Epidermal melanocyte (primary cell): ENCODE results near the gene FASN.

Source experiments
- DNase-seq: peaks from one replicate; pipeline ENCODE4 v3.0.0; 2011; ENCODE audit warnings: low spot score; ENCODE audit not compliant: insufficient read length

Gene FASN

DNA sequence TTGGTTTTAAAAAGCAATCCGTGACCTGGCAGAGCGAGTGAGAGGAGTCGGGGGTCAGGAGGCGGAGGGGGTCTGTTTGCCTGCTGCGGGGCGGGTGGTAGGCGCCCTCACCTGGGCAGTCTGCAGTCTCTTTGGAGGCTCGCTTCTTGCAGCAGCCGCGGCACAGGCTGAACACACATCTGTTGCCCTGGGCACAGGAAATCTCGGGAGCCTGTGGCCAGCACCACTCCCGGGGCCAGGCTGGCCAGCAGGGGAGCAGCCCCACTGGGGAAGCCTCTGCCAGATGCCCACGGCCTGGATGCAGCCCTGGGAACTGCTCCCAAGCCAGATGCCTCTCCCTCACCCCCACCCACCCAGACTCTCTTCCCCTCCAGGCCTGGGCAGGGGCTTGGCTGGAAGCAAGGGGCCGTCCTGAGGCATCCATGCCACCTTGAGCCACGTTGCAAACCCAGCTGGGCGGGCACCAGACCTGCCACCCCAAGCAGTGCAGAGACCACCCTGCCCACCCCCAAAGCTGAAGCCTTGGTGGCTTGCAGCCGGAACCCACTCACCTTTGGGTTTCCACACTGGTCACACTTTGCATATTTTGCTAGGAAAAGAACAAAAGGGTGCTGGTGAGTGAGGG is 39.7 kb downstream of the FASN start:
- DNase-seq, result no peak

DNA sequence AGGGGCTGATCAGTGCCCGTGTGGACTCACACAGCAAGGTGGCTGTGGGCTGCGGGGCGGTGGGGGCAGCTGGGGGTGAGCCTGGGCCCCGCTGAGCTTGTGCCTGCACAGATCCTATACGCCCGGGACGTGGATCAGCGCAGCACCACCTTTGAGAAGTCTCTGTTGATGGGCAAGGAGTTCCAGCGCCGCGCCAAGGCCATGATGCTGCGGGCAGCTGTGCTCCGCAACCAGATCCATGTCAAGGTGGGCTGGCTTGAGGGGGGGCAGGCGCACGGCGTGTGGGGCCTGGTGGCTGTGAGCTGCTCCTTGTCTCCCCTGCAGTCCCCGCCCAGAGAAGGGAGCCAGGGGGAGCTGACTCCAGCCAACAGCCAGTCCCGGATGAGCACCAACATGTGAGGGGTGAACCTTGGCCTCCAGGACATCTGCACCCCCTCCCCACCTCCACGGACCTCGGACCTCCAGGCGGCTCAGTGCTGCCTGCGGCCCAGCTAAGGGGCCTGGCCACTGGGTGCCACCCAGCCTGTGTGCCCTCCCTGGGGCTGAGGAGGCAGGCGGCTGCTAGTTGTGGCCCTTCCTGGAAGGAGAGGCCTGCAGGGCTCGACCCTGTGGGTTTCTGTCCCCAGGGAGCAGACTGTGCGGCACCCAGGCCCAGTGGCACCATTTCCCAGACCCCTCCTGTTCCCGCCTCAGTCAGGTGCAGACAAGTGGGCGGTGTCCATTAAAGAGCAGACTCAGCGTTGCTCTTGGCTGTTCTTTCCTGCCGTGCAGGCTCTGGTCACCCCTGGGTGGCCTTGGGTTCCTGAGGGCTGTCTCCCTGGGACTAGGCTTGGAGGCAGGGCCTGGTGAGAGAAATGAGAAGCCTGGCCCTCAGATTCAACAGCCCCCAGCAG is 41.1 kb downstream of the FASN start:
- DNase-seq, result no peak

DNA sequence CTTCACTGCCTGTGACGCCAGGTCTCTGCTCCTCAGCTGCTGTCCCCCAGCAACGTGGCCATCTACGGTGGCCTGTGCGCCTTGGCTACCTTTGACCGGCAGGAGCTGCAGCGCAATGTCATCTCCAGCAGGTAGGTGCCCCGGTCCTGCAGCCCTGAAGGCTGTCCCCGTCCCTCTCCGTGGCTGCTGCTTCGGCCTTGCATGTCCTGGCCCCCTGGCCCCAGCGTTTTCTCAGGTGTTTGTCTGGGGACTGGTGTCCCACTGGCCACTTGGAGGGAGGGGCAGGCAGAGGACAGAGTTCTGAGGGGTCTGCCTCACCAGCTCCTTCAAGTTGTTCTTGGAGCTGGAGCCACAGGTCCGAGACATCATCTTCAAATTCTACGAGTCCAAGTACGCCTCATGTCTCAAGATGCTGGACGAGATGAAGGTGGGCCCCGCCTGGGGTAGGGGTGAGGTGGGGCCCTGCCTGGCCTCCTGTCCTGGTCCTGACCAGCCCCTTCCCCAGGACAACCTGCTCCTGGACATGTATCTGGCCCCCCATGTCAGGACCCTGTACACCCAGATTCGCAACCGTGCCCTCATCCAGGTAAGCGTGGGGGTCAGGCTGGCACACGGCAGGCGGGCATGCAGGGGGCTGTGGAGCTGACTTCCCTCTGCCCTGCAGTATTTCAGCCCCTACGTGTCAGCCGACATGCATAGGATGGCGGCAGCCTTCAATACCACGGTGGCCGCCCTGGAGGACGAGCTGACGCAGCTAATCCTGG is 41.9 kb downstream of the FASN start:
- DNase-seq, result no peak

DNA sequence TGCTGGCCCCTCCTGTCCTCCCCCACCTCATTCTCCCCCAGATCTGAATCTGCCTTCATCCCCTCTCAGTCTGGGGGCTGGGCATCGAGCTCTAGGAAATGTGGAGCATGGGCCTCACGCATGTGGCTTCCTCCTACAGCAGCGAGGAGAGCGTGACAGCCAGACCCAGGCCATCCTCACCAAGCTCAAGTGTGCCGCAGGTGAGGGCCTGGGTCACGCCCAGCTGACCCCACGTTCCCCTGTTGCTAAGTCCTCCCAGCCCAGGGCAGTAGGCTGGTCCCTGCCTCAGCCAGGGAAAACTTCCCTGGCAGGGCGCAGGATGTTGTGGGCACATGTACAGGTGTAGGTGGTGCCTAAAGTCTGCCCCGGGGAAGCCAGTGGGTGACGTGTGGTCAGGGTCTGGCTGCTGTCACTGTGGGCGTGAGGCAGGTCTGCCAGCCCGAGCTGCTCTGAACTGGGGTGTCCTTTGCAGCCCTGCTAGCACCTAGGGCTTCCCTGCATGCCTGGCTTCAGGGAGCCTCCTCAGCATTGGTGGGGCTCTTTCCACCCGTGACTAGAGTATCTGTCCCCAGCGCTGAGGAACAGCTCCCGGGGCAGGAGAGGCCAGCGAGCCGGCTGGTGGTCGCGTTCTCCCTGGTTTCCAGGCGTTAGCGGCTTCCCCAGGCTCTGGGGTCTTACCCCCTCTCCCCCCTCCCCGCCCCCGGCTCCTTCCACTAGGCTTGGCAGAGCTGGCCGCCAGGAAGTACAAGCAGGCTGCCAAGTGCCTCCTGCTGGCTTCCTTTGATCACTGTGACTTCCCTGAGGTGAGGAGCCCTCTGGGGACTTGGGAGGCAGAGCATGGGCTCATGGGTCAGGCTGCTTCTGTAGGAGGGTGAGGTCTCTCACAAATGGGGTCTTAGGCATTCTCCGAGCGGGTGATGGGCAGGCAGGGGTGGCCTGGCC is 42.7 kb downstream of the FASN start:
- no peak for DNase-seq

DNA sequence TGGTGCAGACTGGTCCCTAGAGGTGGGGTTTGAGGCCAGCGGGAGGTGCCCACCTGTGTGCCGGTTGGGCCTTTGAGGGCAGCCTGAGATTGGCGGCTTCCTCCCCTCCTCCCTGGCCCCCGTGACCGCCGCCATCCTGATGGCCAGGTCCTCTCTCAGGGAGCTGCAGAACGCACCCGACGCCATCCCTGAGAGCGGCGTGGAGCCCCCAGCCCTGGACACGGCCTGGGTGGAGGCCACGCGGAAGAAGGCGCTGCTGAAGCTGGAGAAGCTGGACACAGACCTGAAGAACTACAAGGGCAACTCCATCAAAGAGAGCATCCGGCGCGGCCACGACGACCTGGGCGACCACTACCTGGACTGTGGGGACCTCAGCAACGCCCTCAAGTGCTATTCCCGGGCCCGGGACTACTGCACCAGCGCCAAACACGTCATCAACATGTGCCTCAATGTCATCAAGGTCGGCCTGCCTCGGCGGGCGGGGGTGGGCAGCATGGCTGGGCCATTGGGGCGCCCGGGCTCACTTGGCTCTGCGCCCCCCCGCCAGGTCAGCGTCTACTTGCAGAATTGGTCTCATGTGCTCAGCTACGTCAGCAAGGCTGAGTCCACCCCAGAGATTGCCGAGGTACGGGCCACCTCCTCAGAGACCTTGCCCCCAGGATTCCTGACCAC is 43.5 kb downstream of the FASN start:
- no peak for DNase-seq

DNA sequence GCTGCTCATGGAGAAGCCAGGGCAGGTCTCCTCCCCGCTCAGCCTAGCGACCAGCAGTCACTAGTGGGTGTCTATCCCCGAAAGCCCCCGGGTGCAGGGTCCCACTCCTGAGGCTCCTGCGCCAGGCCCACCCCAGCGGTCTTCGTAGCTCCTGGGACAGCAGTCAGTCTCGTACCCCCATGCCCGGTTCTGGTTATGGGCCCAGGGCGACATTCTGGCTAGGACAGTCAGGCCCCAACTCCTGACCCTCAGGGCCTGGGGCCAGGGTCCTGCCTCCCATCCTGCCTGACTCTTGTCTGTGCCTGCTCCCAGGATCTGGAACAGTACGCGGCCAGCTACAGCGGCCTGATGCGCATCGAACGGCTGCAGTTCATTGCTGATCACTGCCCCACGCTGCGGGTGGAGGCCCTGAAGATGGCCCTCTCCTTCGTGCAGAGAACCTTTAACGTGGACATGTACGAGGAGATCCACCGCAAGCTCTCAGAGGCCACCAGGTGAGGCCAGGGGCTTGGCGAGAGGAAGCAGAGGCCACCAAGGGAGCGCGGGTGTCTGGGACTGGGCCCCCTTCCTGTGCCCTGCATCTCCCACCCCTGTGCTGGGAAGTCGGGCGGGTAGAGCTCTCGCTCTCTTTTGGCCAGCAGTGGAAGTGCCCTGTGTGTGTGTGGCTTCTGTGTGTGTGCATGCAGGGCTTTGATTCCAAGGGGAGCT is 44.3 kb downstream of the FASN start:
- no peak for DNase-seq

DNA sequence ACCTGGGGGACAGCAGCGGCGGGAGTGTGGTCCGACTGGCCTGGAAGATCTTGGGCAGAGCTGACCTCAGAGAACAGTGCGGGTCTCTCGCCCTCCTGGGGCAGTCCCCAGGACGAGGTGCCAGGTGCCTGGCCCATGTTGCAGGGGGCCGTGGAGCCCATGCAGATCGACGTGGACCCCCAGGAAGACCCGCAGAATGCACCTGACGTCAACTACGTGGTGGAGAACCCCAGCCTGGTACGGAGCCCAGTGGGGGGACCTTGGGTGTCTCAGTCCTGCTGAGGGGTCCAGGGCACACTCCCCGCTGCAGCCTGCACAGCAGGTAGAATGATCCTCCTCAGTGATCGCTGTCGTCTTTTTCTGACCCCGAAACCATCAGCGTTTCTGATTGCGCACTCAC is 44.9 kb downstream of the FASN start:
- no peak for DNase-seq

DNA sequence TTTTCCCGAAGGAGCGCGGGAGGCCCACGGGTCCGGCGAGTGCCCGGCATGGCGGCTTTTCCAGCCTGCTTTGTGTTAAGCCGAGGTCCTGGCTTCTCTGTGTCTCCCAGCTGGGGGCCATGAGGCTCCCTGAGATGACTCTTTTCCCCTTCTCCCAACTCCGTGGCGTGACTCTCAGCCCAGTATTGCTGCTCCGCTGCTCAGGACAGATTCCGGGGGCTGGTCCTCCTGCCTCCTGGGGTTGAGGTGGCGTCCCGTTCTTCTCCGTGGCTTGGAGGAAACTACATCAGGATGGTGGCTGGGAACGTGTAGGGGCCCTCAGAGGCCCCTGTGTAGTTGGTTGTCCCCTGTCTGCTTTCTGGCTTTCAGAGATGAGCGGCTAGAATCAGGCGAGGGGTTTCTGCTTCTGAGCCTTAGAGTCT is 45.4 kb downstream of the FASN start:
- no peak for DNase-seq

DNA sequence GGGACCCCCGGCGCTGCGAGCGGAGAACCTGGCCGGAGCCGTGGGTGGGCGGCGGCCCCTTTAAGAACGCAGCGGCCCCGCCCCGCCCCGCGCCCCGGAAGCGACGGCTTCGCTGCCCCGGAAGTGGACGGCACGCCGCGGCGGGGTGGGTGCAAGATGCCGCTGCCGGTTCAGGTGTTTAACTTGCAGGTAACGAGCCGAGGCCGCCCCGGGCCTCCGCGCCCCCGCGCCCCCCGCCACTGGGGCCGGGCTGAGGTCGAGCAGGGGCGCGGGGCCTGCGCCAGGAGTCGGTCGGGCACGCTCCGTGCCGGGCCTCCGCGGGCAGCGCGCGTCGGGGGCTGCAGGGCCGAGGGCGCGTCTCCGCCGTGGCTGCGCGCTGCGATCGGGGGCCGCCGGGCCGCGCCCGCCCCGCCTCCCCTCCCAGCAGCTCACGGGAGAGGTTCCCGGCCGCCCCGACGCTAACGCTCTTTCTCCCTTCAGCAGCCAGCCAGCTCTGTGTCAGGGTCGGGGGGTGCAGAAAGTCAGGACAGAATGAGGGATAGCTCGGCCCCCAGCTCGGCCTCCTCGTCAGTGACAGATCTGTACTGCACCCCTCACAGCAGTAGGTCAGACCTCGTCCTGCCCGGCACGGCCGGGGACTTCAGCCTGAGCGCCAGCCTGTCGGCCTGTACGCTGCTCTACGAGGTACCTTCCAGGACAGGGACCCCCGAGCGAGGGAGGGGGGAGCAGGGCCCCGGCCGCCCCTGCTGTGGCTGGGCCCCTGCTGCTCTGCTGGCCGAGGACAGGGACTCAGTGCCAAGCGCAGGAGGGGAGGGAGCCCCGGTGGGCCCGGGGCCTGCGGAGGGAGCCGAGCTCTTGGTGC is 46.0 kb downstream of the FASN start, which contains the start of the genes GPS1 and RFNG:
GPS1 (plus strand) TSS at position 123 of the 862 bp plus-strand sequence; CDS start at position 157, 34 bp downstream.
RFNG (minus strand) TSS at position 36 of the 862 bp plus-strand sequence. CDS start 45 bp downstream, outside the sequence.
- peak; percentile 88 for DNase-seq

DNA sequence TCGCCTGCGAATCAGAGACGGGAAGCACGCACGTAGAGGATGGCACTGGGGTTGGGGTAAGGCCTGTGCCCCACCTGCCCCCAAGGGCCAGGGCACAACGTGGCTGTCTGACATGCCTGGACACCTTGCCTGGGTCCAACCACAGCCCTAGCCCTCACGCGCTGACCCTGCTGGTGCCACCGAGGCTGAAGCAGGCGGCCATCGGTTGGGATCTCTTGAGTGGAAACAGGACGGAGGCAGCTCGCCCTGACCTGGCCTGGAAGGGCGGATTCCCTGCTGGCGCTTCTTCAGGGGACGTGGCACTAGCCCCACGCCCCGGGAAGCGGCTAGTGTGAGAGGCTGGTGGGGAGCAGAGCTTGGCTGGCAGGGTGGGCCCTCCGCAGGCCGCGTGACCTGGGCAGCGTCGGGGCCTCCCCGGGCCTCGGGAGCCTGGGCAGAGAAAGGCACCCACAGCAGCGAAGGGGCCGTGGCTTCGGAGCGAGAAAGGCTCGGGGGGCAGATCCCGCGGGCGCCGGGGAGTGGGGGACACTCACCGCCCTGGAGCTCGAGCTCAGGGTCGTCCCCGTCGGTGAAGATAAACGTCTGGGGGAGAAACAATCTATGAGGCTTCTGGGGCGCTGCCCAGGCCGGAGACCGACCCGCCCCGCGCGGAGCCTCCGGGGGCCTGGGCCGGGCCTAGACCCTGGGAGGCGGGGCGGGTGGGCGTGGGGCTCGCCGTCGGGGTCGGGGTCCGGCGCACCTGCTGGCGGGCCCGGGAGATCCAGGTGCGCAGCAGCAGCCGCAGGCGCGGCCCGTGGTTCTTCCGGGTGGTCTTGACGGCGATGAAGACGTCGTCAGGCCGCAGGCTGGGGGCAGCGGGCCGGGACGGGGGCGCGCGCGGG is 47.0 kb downstream of the FASN start:
- no peak for DNase-seq

DNA sequence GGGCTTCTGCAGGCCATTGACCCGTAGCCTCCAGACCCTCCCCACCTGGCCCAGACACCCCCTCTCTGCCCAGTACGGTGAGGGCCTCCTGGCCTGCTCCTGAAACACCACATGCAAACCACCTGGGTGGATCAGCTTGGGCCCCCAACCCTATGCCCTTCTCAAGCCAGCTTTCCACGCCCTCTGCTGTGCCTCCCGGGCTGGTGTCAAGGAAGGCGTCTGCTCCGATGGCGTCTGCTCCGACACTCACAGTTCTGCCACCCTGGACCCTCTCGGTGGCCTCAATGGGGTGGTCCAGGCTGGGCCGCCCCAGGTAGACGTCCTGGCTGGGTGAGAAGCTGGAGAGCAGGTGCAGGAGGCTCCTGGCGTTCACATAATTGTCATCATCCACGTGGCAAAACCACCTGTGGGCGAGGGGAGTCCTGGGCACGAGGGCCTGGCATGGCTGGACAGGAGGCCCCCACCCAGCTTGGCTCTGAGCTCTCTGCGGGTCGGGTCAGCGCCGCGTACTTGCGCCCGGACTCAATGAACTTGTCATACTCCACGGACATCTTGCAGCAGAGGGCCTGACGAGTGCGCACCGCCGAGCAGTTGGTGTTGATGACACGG is 47.8 kb downstream of the FASN start:
- DNase-seq, result no peak

DNA sequence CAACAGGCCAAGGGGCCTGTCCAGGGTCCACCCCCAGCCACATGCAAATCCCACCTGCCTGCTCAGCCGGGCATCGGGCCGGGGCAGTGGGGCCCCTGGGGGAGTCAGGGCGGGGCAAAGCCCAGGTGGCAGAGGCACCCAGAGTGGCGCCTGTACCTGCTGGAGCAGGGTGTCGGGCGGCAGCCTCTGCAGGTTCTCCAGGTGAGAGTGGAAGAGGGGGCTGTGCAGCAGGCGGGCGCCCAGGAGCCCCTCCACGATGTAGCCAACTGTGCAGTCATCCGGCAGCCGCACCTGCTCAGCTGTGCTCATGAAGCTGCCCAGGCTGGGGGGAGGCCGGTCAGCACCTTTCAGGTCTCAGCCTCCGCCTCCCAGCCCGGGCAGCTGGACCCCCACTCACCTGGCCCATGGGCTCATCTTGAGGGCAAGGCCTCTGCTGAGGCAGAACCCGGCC is 48.5 kb downstream of the FASN start:
- DNase-seq, result no peak

DNA sequence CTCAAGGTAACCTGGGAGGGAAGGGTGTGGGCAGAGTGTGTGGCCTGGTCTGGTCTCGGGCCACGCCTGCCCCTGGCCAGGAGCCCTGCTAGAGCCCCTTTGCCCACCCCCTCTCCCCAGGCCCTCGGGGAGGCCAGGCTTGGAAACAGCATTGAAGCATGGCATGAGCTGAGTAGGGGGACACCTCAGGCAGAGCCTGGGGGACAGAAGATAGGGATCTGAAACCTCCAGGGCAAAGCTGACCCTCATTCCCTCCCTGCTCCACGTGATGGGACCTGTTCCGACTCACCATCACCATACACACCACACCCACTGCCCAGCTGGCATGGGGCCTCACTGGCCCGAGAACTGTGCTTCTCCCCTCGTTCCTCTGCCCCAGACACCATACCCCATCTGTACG is 48.9 kb downstream of the FASN start:
- no peak for DNase-seq

DNA sequence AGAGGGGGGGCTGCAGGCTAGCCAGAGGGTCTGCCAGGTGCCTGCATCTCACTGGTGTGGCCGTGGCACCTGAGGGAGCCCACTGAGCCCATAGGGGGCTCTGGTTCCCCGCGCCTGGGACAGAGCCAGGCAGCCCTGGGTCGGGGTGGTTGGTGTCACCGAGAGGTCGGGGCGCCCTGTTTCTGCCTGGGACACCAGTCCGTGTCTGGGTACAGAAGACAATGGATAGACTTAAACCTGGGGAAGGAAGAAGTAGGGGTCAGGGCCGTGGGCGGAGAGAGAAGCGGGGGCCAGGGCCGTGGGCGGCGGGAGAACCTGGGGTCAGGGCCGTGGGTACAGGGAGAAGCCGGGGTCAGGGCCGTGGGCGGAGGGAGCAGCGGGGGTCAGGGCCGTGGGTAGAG is 49.5 kb downstream of the FASN start:
- DNase-seq, result no peak

DNA sequence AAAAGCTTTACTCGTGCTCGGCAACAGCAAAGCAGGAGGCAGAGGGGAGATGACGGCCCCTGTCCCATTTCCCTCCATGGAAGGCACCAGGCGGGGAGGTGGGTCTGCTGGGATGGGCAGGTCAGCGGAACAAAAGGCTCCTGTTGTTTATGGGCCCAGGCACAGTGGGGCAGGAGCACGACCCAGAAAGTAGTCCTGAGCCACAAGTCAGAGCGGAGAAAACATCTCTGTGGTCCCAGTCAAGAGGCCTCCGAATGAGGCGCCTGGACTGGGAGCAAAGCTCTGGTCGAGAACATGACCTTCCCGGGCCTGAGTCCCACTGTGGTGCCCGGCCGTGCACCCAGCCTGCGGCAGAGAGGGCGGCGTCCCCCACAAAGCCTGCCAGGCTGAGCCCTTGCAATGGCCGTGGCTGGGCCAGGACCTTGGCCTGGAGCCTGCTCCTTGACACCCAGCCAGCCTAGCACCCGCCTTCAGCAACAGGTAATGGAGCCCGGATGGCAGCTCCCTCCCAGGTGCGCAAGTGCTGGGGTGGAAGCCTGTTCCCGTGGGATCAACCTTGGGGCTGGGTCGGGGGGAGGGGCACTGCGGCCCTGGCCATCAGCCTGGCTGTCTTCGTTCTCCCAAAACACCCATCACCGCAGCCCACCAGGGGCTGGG is 50.0 kb downstream of the FASN start:
- no peak for DNase-seq

DNA sequence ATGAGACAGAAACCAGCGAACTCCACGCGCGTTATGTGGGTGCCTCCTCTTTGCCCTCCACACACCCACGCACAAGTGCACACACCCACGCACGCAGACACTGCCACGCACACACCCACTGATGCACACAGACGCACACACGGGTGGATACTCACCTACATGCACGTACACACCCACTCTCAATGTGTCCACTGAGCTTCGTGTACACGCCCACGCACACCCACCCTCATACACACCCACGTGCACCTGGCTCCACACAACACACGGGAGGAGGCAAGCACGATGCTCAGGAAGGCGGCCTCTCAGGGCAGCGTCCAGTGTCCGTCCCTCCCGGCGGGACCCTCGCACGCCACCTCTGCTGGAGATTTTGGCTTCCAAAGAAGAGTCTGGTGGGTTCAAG is 50.7 kb downstream of the FASN start:
- no peak for DNase-seq

DNA sequence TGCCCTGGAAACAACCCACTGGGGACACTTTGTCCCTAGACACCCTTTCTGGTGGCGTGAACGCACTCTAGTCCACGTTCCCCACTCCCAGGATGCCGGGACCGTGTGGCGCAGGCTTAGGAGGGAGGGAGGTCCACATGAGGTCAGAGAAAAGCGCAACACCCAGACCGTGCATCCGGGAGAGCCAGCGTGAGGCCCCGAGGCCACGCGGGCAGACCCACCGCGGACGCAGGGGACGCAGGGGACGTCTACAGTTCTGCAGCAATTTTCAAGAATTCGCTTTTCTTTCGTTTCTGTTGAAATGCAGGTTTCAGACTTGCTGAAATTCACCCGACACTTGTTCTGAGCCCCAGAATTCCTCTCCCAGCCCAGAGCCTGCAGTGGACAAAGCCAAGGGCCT is 51.1 kb downstream of the FASN start:
- no peak for DNase-seq
